ENCODE data around the gene GOLIM4. TPM values are rescaled to one million over a fixed set of nuclear protein-coding genes. Genes with fewer than 3 reads are reported as not detected.

The GOLIM4 gene
- polyA plus RNA-seq, 1 donor from 2014 or later = 3.2 TPM

GRCh38 chr3:168029705-168030104 is 66.0 kb downstream of the GOLIM4 start:
- no peak overlapping the region for H3K4me3 ChIP-seq (ENCODE audit: low read length)
- peaks cover 5% of the 10 kb centered on the region for H3K36me3 ChIP-seq (ENCODE audit: insufficient read depth, low read length)
- no peaks in the 10 kb centered on the region for H3F3A ChIP-seq (ENCODE audit: insufficient read depth, low read length, poor library complexity, severe bottlenecking)
- TF ChIP-seq SMC3 (conservative IDR thresholded peaks at IDR 0.05; ENCODE audit: poor library complexity) (no peak), TAF1 (IDR thresholded peaks at IDR 0.05; ENCODE audit: low read depth) (no peak), POLR2AphosphoS5 (IDR thresholded peaks at IDR 0.05) (no peak), RAD21 (conservative IDR thresholded peaks at IDR 0.05) (no peak), REST (IDR thresholded peaks at IDR 0.05; ENCODE audit: borderline replicate concordance) (no peak)
- H3K27me3 ChIP-seq (ENCODE audit: insufficient read depth, low read depth, low read length) = no peaks in the 10 kb centered on the region
- H3K9me3 ChIP-seq (ENCODE audit: low read length) = no peaks in the 10 kb centered on the region
- no peak overlapping the region for H3K4me2 ChIP-seq (ENCODE audit: low read length)
- no peaks in the 10 kb centered on the region for H3K79me2 ChIP-seq (replicated peaks; ENCODE audit: insufficient read depth, low read length)
- H2AFZ ChIP-seq (ENCODE audit: low read depth, low read length) = no peak overlapping the region
- no peak overlapping the region for H3K27ac ChIP-seq (ENCODE audit: low read length)
- no peaks in the 10 kb centered on the region for H4K20me1 ChIP-seq (ENCODE audit: insufficient read depth)
- no peaks in the 10 kb centered on the region for H3K9me2 ChIP-seq (ENCODE audit: insufficient read depth, low read length)
- H3K9ac ChIP-seq (ENCODE audit: low read length) = no peak overlapping the region

- H3K79me2 ChIP-seq (replicated peaks; ENCODE audit: insufficient read depth, low read length) = no peaks in the 10 kb centered on the region
- TF ChIP-seq TAF1 (IDR thresholded peaks at IDR 0.05; ENCODE audit: low read depth) (no peak), EP300 (conservative IDR thresholded peaks at IDR 0.05; ENCODE audit: poor library complexity, severe bottlenecking) (no peak), REST (IDR thresholded peaks at IDR 0.05; ENCODE audit: borderline replicate concordance) (no peak), EZH2 (IDR thresholded peaks at IDR 0.05; ENCODE audit: borderline replicate concordance, insufficient read depth, low read length, poor library complexity, severe bottlenecking) (no peak)
- H3K9me2 ChIP-seq (ENCODE audit: insufficient read depth, low read length) = no peaks in the 10 kb centered on the region
- no peak overlapping the region for H2AFZ ChIP-seq (ENCODE audit: low read depth, low read length)
- no peak overlapping the region for H3K9ac ChIP-seq (ENCODE audit: low read length)
- H3K27ac ChIP-seq (ENCODE audit: low read length) = no peak overlapping the region
- no peaks in the 10 kb centered on the region for H3K27me3 ChIP-seq (ENCODE audit: insufficient read depth, low read depth, low read length)
- no peak overlapping the region for H3K4me2 ChIP-seq (ENCODE audit: low read length)
- H3K9me3 ChIP-seq (ENCODE audit: low read length) = no peaks in the 10 kb centered on the region
- no peaks in the 10 kb centered on the region for H3F3A ChIP-seq (ENCODE audit: insufficient read depth, low read length, poor library complexity, severe bottlenecking)
- no peaks in the 10 kb centered on the region for H4K20me1 ChIP-seq (ENCODE audit: insufficient read depth)
- H3K36me3 ChIP-seq (ENCODE audit: insufficient read depth, low read length) = peaks cover 5% of the 10 kb centered on the region
- no peak overlapping the region for H3K4me3 ChIP-seq (ENCODE audit: low read length)
These were observed 67.6 kb downstream of the GOLIM4 start for GRCh38 chr3:168028086-168028485.

- Histone ChIP-seq H3K9me3 (ENCODE audit: low read length) (no peaks in the 10 kb centered on the region), H3F3A (ENCODE audit: insufficient read depth, low read length, poor library complexity, severe bottlenecking) (no peaks in the 10 kb centered on the region), H3K9ac (ENCODE audit: low read length) (no peak overlapping the region), H3K27ac (ENCODE audit: low read length) (no peak overlapping the region), H3K4me2 (ENCODE audit: low read length) (no peak overlapping the region), H3K79me2 (replicated peaks; ENCODE audit: insufficient read depth, low read length) (no peaks in the 10 kb centered on the region), H3K27me3 (ENCODE audit: insufficient read depth, low read depth, low read length) (no peaks in the 10 kb centered on the region), H3K36me3 (ENCODE audit: insufficient read depth, low read length) (peaks cover 5% of the 10 kb centered on the region), H2AFZ (ENCODE audit: low read depth, low read length) (no peak overlapping the region), H4K20me1 (ENCODE audit: insufficient read depth) (no peaks in the 10 kb centered on the region), H3K4me3 (ENCODE audit: low read length) (no peak overlapping the region), H3K9me2 (ENCODE audit: insufficient read depth, low read length) (no peaks in the 10 kb centered on the region)
- TF ChIP-seq TAF1 (IDR thresholded peaks at IDR 0.05; ENCODE audit: low read depth) (no peak), REST (IDR thresholded peaks at IDR 0.05; ENCODE audit: borderline replicate concordance) (no peak), POLR2AphosphoS5 (IDR thresholded peaks at IDR 0.05) (no peak), MXI1 (conservative IDR thresholded peaks at IDR 0.05; ENCODE audit: poor library complexity, severe bottlenecking) (no peak), EP300 (conservative IDR thresholded peaks at IDR 0.05; ENCODE audit: poor library complexity, severe bottlenecking) (no peak), RAD21 (conservative IDR thresholded peaks at IDR 0.05) (no peak), SMC3 (conservative IDR thresholded peaks at IDR 0.05; ENCODE audit: poor library complexity) (no peak), EZH2 (IDR thresholded peaks at IDR 0.05; ENCODE audit: borderline replicate concordance, insufficient read depth, low read length, poor library complexity, severe bottlenecking) (no peak)
- TF ChIP-seq, protein P1, sequence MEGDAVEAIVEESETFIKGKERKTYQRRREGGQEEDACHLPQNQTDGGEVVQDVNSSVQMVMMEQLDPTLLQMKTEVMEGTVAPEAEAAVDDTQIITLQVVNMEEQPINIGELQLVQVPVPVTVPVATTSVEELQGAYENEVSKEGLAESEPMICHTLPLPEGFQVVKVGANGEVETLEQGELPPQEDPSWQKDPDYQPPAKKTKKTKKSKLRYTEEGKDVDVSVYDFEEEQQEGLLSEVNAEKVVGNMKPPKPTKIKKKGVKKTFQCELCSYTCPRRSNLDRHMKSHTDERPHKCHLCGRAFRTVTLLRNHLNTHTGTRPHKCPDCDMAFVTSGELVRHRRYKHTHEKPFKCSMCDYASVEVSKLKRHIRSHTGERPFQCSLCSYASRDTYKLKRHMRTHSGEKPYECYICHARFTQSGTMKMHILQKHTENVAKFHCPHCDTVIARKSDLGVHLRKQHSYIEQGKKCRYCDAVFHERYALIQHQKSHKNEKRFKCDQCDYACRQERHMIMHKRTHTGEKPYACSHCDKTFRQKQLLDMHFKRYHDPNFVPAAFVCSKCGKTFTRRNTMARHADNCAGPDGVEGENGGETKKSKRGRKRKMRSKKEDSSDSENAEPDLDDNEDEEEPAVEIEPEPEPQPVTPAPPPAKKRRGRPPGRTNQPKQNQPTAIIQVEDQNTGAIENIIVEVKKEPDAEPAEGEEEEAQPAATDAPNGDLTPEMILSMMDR (IDR thresholded peaks at IDR 0.05; ENCODE audit: poor library complexity, severe bottlenecking) = no peak
These were observed 69.0 kb downstream of the GOLIM4 start for GRCh38 chr3:168026764-168027163.

Data from neural cell (in vitro differentiated cells).